GM18499 (cell line): ENCODE data around the gene GZMM.

ENCODE experiments used
- ATAC-seq: cut with Tn5 transposase; IDR thresholded peaks from one replicate; pipeline ENCODE4 v1.9.1; 2021; ENCODE audit warnings: moderate number of reproducible peaks; ENCODE audit not compliant: insufficient read depth, unreplicated experiment

The GZMM gene

GRCh38 chr19:511101-511851 is 32.6 kb upstream of the GZMM start:
- ATAC-seq, result no peak

DNA sequence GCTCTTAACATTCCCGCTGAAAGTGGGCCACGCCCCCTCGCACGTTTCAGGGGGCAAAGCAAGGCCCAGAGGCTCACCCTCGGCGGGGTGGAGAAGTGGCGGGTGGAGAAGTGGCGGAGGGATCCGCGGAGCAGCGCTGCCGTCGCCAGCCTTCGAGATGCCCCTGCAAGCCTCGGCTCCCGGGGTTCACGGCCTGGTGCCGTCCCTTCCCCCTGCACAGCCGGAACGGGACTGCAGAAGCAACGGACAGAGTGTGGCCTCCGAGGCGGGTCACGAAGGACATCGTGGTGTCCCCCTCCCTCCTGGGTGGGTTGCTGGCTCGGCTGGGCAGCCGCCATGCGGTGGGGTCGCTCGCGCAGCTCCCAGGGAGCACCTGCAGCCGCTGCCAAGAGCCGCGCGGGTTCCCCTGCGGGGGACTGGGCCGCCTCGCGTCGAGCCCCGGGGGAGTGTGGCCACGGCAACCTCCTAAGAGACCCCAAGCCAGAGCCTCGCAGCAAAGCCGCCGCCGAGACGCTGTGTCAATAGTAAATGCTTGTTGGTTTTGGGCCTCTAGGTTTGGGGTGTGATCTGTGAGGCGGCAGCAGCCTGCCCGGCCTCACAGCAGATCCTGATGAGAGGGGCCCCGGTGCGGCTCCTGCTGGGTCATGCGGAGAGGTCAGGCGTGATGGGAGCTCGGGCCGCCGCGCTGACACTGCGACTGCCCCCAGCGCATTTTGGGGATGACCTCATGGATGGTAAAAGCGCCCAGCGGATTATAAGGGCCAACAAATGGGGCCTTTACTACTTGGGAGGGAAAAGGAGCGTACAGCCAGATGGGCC is 31.1 kb upstream of the GZMM start:
- ATAC-seq, result no peak

GRCh38 chr19:513368-514165 is 30.3 kb upstream of the GZMM start:
- ATAC-seq, result no peak

GRCh38 chr19:514166-514663 is 29.6 kb upstream of the GZMM start:
- ATAC-seq, result no peak

- no peak for ATAC-seq
Measured at GRCh38 chr19:517721-518597, 25.9 kb upstream of the GZMM start.

DNA sequence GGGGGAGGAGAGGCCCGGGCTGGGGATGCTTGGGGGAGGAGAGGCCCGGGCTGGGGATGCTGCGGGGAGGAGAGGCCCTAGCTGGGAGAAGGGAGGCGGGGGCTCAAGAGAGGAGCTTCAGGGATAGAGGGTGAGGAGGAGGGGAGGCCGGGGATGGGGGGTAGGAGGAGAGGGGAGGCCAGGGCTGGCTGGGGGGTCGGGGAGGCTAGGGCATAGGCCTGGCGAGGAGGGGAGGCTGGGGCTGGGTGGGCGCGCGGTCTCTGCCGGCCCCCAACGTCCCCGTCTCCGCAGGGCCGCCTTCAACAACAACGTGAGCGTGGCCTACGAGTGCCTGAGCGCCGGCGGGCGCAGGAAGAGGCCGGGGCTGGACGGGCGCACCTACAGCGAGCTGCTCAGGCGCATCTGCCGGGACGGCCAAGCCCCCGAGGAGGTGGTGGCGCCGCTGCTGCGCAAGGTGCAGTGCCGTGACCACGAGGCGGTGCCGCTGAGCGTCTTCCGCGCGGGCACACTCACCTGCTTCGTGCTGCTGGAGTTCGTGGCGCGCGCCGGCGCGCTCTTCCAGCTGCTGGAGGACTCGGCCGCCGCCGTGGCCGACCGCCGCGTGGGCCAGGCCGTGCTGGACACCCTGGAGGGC is 25.1 kb upstream of the GZMM start:
- no peak for ATAC-seq

DNA sequence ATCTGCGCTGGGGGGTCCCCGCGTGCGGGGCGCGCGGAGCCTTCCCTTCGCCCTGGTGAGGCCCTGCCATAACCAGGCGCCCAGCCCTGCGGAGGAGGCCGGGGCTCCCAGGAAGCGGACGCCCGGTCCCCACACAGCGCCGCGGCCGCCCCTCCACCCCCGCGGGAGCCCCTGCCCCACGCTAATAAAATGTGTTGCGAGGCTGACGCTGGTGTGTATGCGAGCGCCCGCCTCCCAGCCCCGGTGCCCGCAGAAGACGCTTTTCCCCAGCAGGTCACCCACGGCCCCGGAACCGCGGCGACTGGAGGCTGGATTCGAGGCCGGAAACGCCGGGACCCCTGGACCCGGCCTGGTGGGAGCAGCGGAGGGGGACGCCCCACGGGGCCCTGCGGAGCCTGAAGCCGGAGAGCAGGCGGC is 24.4 kb upstream of the GZMM start:
- no peak for ATAC-seq

DNA sequence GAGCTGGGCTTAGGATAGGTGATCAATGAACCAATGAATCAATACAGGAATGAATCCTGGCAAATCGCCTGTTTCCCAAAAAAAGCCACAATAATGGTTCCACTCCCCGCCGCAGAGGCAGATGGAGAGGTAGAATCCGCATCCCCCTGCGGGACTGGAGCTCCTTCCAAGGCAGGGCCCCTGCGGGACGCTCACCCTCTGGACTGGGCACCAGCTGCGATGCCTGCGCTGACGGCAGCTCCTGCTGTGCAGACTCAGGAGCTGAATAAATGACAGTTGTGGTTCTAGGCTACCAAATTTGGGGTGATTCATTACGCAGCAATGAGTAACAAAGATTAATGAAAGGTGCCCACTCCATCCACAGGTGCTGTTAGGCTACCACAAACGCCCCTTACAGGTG is 21.1 kb upstream of the GZMM start:
- ATAC-seq, result no peak

DNA sequence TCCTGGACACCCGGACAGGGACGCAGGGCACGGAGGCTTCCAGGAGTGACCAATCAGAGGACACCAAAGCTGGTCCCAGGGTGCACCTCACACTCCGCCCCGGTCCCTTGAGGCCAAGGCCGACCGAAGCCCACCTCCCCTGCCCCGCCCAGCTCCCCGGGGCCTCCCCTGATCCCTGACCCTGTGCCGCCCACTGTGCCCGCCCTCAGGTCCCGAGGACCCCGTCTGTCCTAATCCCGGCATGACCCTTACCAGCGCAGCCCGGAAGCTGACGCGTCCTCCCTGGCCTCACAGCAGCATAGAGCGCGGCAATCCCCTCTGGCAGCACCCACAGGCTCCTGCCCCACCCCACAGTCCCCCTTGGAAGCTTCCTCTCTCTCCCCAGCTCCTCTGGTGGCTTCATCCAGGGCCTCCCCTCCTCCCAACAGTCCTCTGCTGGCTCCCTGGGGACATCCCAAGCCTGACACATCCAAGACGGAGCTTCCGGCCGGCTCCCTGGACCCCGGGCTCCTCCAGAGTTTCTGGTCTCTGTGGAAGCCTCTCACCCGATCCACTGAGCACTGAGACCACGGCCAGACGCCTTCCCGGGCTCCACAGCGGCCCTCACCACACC is 19.7 kb upstream of the GZMM start:
- ATAC-seq, result no peak

GRCh38 chr19:525029-525428 is 18.8 kb upstream of the GZMM start:
- no peak for ATAC-seq

DNA sequence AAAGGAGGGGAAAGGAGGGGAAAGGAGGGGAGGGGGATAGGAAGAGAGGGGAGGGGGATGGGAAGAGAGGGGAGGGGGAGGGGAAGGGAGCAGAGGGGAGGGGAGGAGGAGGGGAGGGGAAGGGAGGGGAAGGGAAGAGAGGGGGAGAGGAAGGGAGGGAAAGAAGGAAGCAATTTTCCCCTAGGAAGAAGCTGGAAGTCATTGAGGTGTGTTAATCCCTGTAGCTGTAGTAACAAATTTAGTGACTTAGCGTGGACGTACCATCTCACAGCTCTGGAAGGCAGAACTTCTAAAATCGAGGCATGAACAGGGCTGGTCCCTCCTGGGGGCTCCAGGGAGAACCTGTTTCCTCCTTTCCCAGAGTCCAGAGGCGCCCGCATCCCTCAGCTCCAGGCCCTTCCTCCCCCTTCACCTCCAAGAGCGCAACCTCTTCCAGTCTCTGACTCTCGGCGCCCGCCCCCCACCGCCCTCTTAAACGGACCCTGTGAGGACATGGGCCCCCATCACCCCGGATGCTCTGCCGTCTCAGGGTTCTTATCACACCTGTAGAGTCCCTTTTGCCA is 17.9 kb upstream of the GZMM start:
- ATAC-seq, result no peak

- no peak for ATAC-seq
Measured at GRCh38 chr19:530134-531008, 13.5 kb upstream of the GZMM start.

- ATAC-seq, result no peak
Measured at GRCh38 chr19:531009-531752, 12.7 kb upstream of the GZMM start.

- ATAC-seq, result no peak
Measured at GRCh38 chr19:531753-532560, 11.9 kb upstream of the GZMM start, which contains the start of gene CDC34. TSS of gene CDC34 (plus strand) at chr19:531760. CDS start at chr19:531932, 172 bp downstream.

DNA sequence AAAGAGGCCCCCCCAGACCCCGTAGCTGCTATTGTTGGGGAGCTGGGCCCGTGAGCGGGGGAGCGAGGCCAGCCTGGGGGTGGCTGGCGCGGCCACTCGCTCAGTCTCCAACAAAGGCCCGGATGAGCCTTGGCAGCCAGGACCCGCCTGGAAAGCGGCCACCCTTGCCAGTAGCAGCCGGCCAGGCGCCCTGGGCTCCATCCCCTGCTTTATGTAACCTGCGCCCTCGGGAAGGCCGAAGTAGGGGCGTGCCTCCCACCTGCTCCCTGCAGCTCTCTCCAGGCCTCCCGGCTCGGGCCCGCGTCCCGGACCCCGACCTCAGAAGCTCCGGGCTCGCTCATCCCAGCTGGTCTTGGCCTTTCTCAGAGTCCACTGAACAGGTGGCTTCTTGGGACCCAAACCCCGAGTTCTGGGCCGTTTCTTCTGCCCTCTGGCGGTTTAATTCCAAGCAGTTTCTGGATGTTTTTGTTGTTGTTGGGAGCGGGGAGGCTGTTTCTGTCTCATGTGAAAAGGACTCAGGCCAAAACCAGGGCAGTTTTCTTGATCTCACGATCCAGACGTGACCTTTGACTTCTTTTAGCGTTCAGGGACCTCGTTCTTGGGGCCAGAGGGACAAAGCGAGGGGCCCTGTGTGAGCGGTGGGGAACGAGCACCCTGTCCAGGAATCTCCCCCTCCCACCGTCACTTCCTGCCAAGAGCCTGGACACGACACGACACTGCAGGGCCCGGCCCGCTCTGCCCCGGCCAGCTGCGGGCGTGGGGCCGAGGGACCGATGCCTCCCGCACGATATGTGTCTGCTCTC is 11.1 kb upstream of the GZMM start:
- no peak for ATAC-seq
